Measurements from ENCODE around the gene C17orf114.

Gene C17orf114

DNA sequence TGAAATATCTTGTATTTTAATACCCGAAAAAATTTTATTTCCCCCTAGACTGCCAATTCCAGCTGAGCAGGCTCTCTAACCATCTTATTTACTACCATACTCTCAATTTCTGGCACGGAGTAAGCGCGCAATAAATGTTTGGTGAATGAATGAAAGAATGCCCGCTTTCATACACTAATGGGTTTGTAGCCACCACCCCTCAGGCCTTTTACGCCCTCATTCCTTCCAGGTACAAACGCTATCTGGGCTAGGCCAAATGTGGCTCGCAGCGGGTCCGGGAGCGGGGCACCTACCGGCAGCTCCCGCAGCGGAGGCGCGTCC, 4.3 kb upstream of the C17orf114 start:
- TF ChIP-seq, protein P1, sequence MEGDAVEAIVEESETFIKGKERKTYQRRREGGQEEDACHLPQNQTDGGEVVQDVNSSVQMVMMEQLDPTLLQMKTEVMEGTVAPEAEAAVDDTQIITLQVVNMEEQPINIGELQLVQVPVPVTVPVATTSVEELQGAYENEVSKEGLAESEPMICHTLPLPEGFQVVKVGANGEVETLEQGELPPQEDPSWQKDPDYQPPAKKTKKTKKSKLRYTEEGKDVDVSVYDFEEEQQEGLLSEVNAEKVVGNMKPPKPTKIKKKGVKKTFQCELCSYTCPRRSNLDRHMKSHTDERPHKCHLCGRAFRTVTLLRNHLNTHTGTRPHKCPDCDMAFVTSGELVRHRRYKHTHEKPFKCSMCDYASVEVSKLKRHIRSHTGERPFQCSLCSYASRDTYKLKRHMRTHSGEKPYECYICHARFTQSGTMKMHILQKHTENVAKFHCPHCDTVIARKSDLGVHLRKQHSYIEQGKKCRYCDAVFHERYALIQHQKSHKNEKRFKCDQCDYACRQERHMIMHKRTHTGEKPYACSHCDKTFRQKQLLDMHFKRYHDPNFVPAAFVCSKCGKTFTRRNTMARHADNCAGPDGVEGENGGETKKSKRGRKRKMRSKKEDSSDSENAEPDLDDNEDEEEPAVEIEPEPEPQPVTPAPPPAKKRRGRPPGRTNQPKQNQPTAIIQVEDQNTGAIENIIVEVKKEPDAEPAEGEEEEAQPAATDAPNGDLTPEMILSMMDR (IDR thresholded peaks at IDR 0.05; ENCODE audit: low read depth, low read length, missing control alignments): no peak

DNA sequence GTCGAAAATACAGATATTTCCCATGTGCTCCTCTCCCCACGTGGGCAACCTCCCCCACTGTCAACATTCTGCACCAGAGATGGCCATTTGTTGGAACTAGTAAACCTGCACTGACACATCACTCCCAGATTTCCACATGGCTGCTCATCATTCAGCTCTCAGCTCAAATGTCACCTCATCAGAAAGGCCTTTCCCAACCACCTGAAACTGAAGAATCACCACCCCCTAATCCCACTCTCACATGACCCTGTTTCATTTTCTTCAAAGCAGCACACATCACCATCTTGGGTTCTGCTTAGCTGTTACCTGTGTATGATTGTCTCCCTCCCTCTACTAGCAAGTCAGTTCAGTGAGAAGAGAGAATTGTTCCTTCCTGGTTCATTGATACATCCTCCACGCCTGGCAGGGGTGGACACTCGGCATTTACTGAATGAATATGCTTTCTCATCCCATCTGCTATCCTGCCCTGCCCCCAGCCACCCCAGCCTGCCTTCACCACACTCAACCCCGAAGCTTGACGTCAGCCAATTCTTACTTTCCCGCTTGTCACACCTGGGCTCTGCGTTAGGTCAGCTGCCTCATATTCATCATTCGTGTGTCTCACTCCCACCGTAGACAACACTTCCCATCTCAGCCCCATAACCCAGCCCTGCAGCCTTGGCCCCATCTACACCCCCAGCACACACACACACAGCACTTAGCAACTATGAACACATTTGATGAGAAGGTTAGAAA, 1.5 kb downstream of the C17orf114 start:
- no peak overlapping the region for H3K4me3 ChIP-seq (ENCODE audit: low read depth, low read length)
- TF ChIP-seq, protein P1 (IDR thresholded peaks at IDR 0.05; ENCODE audit: low read depth, low read length, missing control alignments): no peak
- no peak for DNase-seq (ENCODE audit: low read depth)
- in situ Hi-C loops (cut with HindIII; ENCODE audit: low sequenced_read_pairs): no loop called here

More for the DNA sequence above, 4.3 kb upstream of the C17orf114 start:
- DNase-seq (ENCODE audit: low read depth): no peak
- peak overlapping the region; percentile 72 for H3K4me3 ChIP-seq (ENCODE audit: low read depth, low read length)
- in situ Hi-C loops (cut with HindIII; ENCODE audit: low sequenced_read_pairs): no loop called here

DNA sequence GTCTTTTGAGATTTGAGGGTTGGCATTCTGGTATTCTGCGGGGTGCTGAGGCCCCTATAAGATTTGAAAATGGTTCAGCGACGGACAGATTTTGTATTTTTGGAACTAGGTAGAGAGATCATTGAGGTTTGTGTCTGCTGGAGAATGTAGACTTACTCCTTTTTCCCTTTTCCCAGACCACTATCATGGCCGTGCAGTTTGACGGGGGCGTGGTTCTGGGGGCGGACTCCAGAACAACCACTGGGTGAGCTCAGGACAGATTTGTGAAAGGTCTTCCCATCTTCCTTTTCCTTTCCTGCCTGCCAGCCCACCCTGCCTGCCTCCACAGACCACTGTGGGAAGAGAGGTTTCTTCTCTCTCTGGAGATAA, 5.6 kb downstream of the C17orf114 start:
- in situ Hi-C loops (cut with HindIII; ENCODE audit: low sequenced_read_pairs): no loop called here
- TF ChIP-seq, protein P1 (IDR thresholded peaks at IDR 0.05; ENCODE audit: low read depth, low read length, missing control alignments): no peak

DNA sequence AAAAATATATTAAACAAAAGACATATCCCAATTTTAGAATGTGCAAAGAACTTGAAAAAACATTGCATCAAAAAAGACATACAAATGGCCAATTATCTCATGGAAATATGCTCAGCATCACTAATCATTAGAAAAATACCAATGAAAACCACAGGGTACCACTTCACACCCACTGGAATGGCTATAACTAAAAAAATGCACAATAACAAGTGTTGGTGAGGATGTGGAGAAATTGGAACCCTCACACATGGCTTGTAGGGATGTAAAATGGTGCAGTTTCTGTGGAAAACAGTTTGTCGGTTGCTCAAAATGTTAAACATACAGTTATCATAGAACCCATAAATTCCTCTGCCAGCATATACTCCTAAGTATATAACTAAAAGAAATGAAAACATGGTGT, 7.0 kb downstream of the C17orf114 start:
- TF ChIP-seq, protein P1 (IDR thresholded peaks at IDR 0.05; ENCODE audit: low read depth, low read length, missing control alignments): no peak
- no peak for DNase-seq (ENCODE audit: low read depth)
- H3K4me3 ChIP-seq (ENCODE audit: low read depth, low read length): no peak overlapping the region
- in situ Hi-C loops (cut with HindIII; ENCODE audit: low sequenced_read_pairs): no loop called here

More for the DNA sequence above, 5.6 kb downstream of the C17orf114 start:
- H3K4me3 ChIP-seq (ENCODE audit: low read depth, low read length): peak overlapping the region; percentile 99
- DNase-seq (ENCODE audit: low read depth): no peak

DNA sequence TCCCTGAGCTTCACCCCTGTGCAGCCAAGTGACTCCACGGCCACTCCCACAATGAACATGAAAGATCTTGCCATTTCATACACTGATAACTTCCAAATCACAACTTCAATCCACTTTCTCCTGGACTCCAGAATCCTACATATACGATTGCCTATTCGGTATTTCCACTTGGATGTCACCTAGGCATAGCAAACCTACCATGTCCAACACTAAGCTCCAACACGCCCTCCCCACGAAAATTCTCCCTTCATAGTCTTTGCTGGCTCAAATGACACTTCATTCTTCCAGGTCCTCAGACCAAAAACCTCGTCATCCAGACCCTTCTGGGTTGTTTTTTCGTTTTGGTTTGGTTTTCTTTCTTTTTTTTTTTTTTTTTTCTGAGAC, 11.4 kb downstream of the C17orf114 start:
- TF ChIP-seq, protein P1 (IDR thresholded peaks at IDR 0.05; ENCODE audit: low read depth, low read length, missing control alignments): no peak
- peak overlapping the region; percentile 58 for H3K4me3 ChIP-seq (ENCODE audit: low read depth, low read length)

DNA sequence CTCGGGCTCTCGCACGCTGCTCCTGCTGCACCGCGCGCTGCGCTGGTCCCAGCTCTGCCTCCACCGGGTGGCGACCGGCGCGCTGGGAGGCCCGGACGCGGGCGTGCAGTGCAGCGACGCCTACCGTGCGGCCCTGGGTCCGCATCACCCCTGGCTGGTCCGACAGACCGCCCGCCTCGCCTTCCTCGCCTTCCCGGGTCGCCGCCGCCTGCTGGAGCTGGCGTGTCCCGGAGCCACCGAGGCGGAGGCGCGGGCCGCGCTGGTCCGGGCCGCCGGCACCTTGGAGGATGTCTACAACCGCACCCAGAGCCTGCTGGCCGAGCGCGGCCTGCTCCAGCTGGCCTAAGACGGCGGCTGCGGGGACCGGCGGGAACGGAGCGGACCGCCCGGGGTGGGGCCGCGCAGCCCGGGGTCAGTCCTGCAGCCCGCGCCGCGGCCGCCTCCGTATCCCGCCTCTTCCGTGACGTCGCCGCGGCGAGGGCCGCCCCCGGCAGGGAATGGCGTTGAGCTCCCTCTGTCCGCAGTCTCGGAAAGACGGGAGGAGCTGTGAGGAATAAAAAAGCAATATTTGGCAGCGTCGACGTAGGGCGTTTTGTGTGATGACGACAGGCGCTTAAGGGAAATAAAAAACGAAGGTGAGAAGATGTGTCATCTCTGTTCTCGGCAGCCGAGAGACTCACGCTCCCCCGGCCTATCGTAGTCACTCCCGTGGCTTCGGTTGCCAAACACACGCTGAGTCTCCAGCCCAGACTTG, 12.0 kb downstream of the C17orf114 start:
- TF ChIP-seq, protein P1 (IDR thresholded peaks at IDR 0.05; ENCODE audit: low read depth, low read length, missing control alignments): peak; percentile 51
- peak; percentile 64 for DNase-seq (ENCODE audit: low read depth)
- H3K4me3 ChIP-seq (ENCODE audit: low read depth, low read length): peak overlapping the region; percentile 58
- in situ Hi-C loops (cut with HindIII; ENCODE audit: low sequenced_read_pairs): loop anchor here (5.0 kb wide), 2 partner anchors 47 to 63 kb away; no protein-coding TSS in a partner anchor

More for the DNA sequence above, 11.4 kb downstream of the C17orf114 start:
- in situ Hi-C loops (cut with HindIII; ENCODE audit: low sequenced_read_pairs): no loop called here
- no peak for DNase-seq (ENCODE audit: low read depth)
